GM04504 (cell line): ENCODE results near the gene SLC16A1.
"Not testable (repeated sequence)": the region's sequence is repeated elsewhere in the genome, so short reads cannot be mapped to it uniquely, and the experiment has no call there.

ENCODE experiments used
- DNase-seq: peaks from one replicate; pipeline ENCODE4 v3.0.0-alpha.2; 2012; ENCODE audit warnings: low read depth

Gene SLC16A1

DNA sequence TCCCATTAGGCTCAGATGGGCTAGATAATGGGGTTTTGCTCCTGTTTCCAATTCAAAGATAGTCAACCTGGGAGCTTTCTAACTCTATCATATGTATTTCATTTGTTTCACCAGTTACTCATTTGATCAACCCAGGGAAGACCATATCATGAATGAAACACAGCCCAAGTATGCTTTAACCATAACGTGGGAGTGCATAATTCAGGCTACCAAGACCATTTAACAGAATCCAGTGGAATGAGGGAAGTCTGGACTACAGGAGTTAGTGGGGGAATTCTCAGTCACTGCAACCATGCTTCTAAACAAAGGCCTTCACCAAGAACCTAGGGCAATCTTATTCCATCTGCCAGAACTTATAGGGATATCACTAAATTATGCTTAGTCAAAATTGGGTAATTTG lies 15.0 kb upstream of the SLC16A1 start:
- DNase-seq, result no peak

DNA sequence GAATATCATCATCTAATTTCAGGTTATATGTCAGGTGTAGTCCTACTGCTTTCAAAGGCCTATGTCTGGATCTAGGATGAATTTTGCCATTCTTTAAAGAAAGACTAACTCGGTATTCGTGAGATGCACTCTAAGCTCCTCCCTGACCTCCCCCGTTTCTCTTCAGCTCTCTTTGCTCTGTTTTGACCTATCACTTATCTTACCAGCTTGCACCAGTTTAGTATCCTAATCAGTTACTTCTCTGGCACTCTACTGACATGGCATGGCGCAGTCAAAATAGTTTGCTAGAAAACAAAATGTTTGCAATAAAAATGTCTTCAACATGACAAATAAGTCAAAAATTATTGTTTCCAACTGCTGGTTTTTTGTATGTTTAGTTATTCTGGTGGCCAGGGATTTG lies 8.4 kb upstream of the SLC16A1 start:
- no peak for DNase-seq

DNA sequence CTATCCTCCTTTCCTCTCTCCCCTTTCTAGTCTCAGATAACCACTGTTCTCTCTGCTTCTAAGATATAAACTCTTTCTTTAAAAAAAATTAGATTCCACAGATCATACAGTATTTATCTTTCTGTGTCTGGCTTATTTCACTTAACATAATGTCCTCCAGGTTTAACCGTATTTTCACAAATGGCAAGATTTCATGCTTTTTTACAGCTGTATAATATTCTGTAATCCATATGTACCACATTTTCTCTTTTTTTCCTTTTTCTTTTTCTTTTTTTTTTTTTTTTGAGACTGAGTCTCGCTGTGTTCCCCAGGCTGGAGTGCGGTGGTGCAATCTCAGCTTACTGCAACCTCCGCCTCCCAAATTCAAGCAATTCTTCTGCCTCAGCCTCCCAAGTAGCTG lies 5.1 kb upstream of the SLC16A1 start:
- no peak for DNase-seq

DNA sequence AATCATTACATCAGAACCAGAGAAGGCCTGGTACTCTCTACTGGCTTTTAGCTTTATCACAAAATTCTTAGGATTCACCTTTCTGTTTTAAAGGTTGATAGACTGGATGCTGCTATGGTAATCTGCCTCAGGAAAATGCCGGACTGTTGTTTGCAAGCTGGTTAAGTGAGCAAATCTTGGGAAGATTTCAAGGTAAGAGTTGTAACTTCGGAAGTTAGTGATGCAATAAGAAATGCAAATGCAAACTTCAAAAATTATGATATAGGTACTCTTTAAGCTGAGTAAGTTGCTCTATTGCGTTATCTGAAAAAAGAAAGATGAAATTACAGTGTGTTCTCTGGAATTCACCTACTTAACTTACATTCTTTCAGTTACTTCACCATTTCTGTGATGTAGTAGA lies 4.4 kb upstream of the SLC16A1 start:
- DNase-seq, result no peak

DNA sequence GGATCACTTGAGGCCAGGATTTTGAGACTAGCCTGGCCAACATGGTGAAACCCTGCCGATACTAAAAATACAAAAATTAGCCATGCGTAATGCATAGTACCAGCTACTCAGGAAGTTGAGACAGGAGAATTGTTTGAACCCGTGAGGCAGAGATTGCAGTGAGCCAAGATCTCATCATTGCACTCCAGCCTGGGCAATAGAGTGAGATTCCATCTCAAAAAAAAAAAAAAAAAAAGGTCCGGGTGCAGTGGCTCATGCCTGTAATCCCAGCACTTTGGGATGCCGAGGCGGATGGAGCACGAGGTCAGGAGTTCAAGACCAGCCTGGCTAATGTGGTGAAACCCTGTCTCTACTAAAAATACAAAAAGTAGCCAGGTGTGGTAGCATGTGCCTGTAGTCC lies 2.2 kb upstream of the SLC16A1 start:
- DNase-seq, result not testable (repeated sequence)

DNA sequence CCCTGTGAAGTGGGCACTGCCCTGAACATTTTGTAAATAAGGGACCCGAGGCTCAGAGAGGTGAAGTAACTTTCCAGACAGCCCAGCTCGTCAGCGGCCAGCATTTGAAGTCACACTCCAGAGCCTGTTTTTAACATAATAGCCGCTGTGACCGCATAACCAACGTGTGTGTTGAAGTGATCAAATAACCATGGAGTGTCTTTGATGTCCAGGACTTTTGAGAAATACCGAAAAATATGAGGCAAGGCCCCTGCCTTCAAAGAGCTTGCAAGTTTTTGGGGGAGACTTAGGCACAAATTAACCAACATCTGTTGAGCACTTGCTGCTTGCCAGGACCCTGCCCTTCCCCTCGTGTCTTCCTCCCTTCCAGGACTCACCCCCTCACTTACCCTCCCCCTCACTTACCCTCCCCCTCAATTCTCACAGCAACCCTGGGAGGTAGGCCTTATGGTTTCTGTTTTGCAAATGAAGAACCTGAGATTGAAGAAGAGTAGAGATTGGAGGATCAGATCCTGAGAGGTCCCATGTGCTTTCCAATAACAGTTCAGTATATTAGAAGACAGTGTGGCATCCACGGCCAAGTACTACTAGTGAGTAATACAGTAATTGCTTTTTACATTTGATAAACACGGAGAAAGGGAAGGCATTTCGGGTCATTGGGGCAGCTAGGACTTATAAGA lies 1.3 kb upstream of the SLC16A1 start:
- DNase-seq, result peak; percentile 78

DNA sequence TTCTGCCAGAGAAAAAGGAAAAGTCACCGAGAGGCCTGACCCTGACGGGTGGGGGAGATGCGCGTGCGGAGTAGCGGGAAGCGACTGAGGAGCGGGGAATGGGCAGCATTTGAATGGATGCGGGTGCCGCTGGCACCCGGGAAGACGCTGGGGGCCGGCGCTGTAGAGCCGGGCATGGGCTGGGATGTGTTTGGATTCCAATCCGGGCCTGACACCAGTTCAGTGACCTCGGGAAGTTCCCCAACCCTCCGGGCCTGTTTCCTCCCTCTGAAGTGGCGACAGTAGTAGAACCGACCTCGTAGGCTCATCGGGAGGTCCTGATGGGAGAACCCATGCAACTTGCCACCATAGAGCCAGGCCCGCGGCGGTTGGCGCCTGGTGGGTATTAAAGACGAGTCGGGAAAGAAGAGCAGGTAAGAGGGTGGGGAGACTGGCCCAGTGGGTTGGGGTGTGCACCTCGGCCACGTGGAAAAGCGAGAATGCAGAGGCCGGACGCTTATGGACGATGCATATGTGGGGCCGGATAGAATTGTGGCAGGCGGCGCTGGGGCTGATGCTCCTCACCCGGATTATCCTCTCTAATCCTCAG lies 642 bp upstream of the SLC16A1 start:
- peak; percentile 7 for DNase-seq

DNA sequence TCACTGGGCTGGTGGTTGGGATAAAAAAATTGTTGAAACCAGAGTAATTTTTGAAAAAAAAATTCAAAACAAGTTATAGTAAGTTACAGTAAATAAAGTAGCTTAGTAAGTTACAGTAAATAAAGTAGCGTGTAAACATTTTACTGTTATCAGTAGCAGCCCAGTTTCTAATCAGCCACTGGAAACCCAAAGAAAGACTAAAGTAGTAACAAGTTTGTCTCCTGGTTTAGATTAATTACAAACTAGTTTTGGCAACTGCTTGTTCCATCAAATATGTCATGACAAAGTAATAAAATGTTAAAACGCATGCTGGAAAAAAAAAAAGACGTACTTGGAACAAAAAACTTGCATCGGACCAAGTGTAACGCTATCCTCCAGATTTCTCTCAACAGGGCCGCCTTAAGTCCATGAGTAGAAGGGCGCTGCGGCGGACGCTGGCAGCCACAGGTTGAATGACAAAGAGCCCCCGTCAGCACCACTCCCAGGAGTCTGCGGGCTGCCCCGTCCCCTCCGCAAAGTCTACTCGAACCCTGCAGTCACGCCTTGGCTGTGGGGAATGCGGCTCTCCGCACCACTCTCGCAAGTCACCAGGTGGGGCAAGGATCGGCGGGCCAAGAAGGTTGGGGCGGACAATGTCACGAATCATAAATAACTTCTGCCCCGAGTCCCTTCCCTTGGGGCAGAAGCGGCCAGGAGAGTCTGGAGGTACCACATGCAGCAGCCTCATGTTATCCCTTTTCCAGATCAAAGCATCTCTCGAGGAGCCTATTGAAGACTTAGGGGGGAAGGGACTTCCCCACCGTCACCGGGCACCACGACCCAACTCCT lies 837 bp downstream of the SLC16A1 start:
- peak; percentile 20 for DNase-seq

DNA sequence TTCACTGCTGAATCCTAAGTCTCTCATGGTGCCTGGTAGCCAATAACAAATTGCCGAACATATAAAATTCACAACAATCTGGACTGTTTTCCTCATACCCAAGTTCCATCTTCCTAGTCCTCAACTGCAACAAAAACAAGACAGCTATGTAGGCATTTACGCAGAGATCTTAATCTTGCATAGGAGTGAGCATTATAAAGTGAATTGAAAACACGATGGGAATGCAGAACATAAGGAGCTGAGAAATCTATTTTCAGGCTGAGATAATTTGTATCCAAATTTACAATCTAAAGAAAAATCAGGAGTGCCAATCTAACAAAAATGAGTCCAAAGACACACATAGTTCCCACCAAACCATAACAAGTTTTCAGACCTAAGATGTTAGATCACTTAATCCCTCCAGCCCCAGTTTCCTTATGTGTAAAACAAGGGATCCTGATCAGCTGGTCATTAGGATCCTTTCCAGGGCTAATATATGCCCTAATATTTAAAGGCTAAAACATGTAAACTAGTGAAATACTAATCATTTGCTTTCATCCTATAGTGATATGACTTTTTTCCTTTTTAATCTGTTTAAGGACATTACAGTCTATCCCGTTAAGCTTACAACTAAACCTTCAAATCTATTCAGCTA lies 1.9 kb downstream of the SLC16A1 start:
- no peak for DNase-seq

DNA sequence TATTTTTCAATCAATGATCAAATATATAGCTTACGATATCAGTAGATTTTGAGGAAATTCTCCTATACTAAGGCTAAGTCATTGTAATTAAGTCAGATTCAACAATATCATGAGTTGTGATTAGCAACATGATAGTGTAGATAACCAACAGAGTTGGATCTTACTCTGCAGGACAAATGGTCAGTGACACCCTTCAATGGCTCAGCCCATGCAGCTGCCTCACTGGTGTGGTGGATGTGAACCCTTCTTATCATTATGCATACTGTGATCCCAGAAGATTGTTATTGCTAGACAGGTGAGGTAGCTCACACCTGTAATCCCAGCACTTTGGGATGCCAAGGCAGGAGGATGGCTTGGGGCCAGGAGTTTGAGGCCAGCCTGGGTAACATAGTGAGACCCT lies 5.6 kb downstream of the SLC16A1 start:
- no peak for DNase-seq

DNA sequence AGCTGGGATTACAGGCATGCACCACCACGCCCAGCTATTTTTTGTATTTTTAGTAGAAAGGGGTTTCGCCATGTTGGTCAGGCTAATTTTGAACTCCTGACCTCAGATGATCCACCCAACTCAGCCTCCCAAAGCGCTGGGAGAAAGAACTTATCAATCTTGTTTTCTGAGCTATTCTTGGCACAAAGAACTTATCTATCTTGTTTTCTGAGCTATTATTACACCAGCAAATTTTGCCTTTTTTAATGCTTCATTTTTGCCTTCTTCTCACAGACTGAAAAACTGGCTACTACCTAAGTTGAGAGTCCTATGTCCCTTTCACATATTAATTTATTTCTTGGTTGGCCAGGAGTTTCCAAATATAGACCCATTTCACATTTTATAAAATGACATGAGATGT lies 9.3 kb downstream of the SLC16A1 start:
- no peak for DNase-seq

DNA sequence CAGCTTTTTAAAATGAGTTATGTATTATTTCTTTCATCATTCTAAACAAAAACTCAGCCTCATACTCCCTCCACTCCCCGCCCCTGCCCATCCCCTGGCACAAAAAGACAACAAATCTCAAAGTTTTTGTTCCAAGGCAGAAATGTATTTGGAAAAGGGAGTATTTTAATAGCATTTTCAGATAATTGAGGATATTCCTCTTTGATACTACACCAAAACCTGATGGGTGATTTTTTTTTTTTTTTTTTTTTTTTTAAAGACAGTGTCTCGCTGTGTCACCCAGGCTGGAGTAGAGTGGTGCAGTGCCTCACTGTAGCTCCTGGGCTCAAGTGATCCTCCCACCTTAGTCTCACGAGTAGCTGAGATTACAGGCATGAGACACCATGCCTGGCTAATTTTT lies 16.2 kb downstream of the SLC16A1 start:
- no peak for DNase-seq

DNA sequence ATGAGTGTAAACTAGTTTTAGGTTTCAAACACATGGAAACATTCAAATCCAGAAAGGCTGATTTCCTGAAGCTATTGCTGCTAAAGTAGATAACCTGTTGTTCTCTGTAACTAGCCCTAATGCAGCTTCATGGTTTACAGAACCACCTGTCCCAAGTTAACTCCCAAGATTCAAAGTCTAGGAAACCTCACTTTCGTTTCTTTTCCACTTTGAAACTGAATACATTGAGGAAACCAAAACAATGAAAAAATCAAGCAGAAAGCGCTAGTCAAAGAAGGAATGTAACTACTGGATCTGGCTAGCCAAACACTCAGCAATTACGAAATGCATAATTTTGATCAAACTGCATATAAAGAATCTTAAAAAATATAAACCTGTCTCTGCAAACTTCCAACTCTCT lies 17.8 kb downstream of the SLC16A1 start:
- no peak for DNase-seq

DNA sequence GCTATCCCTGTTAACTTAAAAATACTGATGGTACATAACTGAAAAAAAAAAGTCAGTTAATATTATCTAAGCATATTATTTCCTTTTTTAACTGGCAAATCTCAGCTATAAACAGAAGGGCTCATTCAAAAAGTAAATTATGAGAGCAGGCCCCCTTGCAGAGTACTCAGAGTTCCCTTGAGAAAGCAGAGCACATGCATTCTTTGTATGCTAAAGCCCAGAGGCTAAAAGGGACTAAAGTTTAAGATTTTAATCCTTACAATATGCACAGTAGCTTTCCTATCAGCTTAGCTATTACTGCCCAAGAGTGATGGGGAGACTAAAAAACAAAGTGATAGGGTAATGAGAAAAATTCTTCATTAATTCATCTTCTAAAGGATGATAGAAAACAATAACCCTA lies 18.5 kb downstream of the SLC16A1 start:
- no peak for DNase-seq

DNA sequence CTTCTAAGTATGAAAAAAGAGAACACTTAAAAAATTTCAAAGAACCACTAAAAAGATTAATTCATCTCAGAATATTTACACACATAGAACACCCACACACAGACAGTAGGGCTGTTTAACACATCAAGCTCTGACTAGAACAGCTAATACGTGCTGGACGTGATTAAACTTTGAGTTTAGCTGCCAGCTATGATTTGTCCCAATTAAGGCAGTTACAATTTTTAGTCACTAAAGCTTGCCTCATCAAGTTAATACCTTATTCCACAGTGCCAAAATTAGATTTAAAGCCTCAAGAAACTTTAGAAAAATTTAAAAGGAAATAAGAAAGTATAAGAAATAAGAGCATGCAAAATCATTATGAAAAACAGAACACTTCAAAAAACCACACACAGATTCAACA lies 18.9 kb downstream of the SLC16A1 start:
- DNase-seq, result no peak

DNA sequence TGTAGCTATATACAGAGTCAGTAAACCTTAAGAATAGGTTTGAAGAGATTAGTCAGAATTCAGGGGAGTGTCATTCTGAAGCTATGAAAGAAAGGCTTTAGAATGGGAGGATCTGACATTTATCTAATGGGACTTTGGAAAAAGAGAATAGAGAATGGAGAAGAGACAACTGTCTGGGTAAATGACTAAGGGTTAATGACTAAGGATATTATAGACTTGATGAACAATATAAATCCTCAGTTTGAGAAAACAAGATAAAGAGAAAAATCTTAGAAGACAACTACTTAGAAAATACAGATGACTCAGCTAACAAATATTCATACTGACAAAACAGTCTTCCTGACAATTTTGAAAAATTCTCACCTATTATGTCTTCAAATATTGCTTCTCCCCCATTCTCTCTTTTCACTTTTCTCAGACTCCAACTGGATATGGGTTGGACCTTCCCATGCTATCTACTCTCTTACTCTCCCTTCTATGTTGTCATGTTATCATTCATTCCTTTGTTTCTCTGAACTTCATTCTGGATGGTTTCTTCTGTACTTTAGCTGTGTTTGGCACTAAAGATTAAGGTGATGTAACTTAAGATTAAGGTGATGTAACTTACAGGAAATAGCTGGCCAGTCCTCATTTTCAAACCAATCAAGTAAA lies 20.4 kb downstream of the SLC16A1 start:
- no peak for DNase-seq

DNA sequence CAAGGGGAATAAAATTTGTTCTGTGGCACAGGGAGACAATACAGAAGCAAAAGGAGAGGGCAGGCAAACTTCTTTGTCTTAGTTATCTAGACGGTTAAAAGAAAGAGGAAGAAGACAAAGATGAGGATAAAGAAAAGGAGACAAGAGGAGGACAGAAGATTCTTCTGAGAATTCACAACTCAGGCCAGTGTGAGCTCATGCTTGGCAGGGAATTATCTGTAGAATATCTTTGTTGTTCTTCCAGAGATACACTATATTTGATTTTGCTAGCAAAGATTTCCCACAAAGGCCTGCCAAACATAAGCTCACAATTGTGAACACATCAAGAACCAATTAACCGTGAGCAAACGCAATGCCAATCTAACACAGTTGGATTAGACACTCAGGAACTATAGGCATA lies 21.4 kb downstream of the SLC16A1 start:
- no peak for DNase-seq

DNA sequence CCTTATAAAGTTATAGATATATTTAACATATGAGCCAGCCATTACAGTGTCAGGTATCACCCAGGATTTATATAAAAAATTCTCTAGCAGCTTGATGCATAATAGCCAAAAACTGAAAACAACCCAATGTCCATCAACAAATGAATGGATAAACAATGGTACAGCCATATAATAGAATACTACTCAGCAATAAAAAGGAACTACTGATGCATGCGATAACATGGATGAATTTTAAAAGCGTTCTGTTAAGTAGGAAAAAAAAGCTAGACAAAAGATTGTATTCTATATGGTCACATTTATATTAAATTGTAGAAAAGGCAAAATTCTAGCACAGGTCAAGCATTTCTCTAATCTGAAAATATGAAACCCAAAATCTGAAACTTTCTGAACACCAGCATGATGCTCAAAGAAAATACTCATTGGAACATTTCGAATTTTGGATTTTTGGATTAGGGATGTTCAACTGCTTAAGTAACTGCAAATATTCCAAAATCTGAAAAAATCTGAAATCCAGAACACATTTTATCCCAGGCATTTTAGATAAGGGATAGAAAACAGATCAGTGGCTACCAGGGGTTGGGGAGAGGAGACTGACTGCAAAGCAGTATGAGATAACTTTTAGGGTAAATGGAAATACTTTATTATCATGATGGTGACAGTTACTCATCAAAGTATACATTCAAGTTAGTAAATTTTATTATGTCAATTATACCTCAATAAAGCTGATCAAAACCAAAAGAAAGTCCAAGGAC lies 22.0 kb downstream of the SLC16A1 start:
- DNase-seq, result no peak

DNA sequence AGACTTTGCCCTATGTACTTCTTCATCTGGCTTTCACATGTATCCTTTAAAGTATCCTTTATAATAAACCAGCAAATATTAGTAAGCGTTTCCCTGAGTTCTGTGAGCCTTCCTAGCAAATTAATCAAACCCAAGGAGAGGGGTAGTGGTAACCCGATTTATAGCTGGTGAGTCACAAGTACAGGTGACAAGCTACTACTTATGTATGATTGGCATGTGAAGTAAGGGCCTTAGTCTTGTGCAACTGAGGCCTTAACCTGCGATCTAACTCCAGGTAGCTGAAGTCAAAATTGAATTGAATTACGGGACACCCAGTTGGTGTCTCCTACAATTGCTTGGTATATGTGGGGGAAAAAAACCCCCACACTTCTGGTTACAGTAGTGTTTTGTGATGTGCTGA lies 26.0 kb downstream of the SLC16A1 start:
- no peak for DNase-seq

DNA sequence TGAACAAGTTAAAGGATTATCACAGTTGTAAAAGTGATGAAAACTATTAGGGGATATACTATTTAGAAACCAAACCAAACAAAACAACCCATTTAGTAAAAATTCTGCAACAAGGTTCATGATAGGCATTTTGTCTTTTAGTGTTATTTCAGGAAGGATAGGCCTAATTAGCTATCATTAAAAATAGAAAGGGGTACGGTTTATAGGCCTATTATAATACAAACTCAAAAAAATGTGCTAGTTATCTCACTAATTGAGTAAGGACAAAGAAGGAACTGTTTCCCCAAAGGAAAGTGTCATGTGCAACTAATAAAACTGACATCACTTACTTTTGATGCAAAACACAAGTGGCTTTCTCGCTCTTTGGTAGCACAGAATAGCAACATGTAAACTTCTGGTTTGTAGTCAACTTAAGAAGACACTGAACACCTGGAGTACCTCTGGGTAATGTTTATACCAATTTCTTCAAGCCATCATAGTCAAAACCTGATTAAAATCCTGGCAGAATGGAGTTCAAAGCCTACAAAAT lies 28.5 kb downstream of the SLC16A1 start:
- DNase-seq, result no peak

DNA sequence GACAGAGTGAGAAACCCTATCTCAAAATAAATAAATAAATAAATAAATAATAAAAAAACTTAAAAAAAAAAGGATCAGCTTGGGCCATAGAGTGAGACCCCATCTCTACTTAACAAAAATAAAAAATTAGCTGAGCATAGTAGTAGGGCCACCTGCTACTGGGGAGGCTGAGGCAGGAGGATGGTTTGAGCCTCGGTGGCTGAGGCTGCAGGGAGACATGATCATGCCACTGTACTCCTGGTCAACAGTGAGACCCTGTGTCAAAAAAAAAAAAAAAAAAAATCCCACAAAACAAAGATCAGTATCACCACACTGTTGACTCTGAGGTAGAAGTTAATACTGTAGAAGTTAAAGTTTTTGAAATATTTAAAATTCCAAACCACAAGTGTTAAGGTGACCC lies 29.1 kb downstream of the SLC16A1 start:
- DNase-seq, result no peak
